HEK293T (cell line): Measurements from ENCODE around the gene IREB2.

Experiments
- CTCF ChIA-PET: fragments of 350-600 bp; formaldehyde crosslinking; extraction: SDS; loops from one replicate; lab custom pipeline; 2021; ENCODE audit warnings: antibody characterized with exemption, inconsistent platforms; lab: Yijun Ruan, JAX
- POLR2A ChIA-PET: fragments of 350-600 bp; formaldehyde crosslinking; extraction: SDS; loops from one replicate; lab custom pipeline; 2020; ENCODE audit warnings: antibody characterized with exemption, inconsistent platforms; lab: Yijun Ruan, JAX
- DNase-seq: peaks from one replicate; pipeline ENCODE4 v3.0.0; 2012; ENCODE audit warnings: mixed read lengths; ENCODE audit errors: extremely low spot score
- ARNT ChIP-seq: fragments of 450-650 bp; IDR thresholded peaks from 2 replicates; pipeline ENCODE4 v1.6.1; 2017; ENCODE audit warnings: mild to moderate bottlenecking
- BHLHE40 ChIP-seq: fragments of 450-650 bp; IDR thresholded peaks from 2 replicates; pipeline ENCODE4 v1.6.1; 2016; ENCODE audit warnings: mild to moderate bottlenecking, moderate library complexity, borderline replicate concordance
- CTBP1 ChIP-seq: fragments of 450-650 bp; IDR thresholded peaks from 2 replicates; pipeline ENCODE4 v1.6.1; 2016; ENCODE audit warnings: borderline replicate concordance
- ELF4 ChIP-seq: fragments of 450-650 bp; IDR thresholded peaks from 2 replicates; pipeline ENCODE4 v1.6.1; 2017; ENCODE audit warnings: antibody characterized with exemption
- FOXA1 ChIP-seq: fragments of 450-650 bp; IDR thresholded peaks from 2 replicates; pipeline ENCODE4 v1.6.1; 2016; ENCODE audit warnings: mild to moderate bottlenecking
- FOXK2 ChIP-seq: fragments of 450-650 bp; IDR thresholded peaks from 2 replicates; pipeline ENCODE4 v1.6.1; 2016; ENCODE audit warnings: mild to moderate bottlenecking
- FOXM1 ChIP-seq: fragments of 450-650 bp; IDR thresholded peaks from 2 replicates; pipeline ENCODE4 v1.6.1; 2017; ENCODE audit warnings: mild to moderate bottlenecking, borderline replicate concordance
- HDGF ChIP-seq: fragments of 450-650 bp; IDR thresholded peaks from 2 replicates; pipeline ENCODE4 v1.6.1; 2017; ENCODE audit warnings: antibody characterized with exemption, borderline replicate concordance
- L3MBTL2 ChIP-seq: fragments of 450-650 bp; conservative IDR thresholded peaks from 2 replicates; pipeline ENCODE4 v1.6.1; 2016; ENCODE audit warnings: mild to moderate bottlenecking
- LEF1 ChIP-seq: fragments of 450-650 bp; IDR thresholded peaks from 2 replicates; pipeline ENCODE4 v1.6.1; 2017; ENCODE audit warnings: mild to moderate bottlenecking, borderline replicate concordance
- NFRKB ChIP-seq: fragments of 450-650 bp; IDR thresholded peaks from 2 replicates; pipeline ENCODE4 v1.6.1; 2016; ENCODE audit warnings: mild to moderate bottlenecking, moderate library complexity
- PKNOX1 ChIP-seq: fragments of 450-650 bp; IDR thresholded peaks from 2 replicates; pipeline ENCODE4 v1.6.1; 2016
- SP1 ChIP-seq: fragments of 450-650 bp; IDR thresholded peaks from 2 replicates; pipeline ENCODE4 v1.6.1; 2017
- SUZ12 ChIP-seq: fragments of 450-650 bp; IDR thresholded peaks from 2 replicates; pipeline ENCODE4 v1.6.1; 2016; ENCODE audit warnings: mild to moderate bottlenecking
- TARDBP ChIP-seq: fragments of 450-650 bp; IDR thresholded peaks from 2 replicates; pipeline ENCODE4 v1.6.1; 2016
- ZNF384 ChIP-seq: fragments of 450-650 bp; IDR thresholded peaks from 2 replicates; pipeline ENCODE4 v1.6.1; 2016

Gene IREB2

DNA sequence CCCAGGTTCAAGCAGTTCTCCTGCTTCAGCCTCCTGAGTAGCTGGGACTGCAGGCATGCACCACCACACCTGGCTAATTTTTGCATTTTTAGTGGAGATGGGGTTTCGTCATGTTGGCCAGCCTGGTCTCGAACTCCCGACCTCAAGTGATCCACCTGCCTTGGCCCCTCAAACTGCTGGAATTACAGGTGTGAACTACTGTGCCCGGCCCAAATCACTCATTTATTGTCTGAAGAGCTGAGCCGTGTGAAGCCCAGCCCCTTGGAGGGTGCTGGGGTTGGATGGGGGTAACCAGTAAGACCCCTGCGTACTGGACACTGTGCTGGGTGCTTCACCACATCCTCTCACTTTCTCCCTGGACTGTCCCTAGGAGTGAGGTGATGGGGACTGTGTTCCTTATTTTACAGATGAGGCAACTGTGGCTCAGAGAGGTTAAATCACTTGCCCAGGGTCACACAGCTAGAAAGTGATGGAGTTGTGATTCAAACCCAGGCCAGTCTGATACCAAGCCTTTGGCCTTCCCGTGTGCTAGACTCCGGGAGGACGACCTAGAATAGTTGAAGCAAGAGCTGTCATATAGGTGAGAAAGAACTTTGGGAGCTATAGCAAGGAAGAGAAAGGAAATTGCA, 41.7 kb upstream of the IREB2 start:
- POLR2A ChIA-PET = interaction anchor here (1.9 to 4.0 kb wide), 2 partner anchors 11 to 41 kb away, joined by 6 to 17 read pairs; partner anchors contain the start of gene IREB2
- no peak for DNase-seq
- TF ChIP-seq TARDBP (no peak), FOXK2 (no peak), FOXM1 (no peak), SUZ12 (no peak), FOXA1 (no peak), BHLHE40 (no peak), NFRKB (no peak), LEF1 (no peak), ZNF384 (no peak), HDGF (no peak)
- CTCF ChIA-PET = interaction anchor here (0.7 to 1.4 kb wide), 3 partner anchors 15 to 26 kb away, joined by 3 to 5 read pairs (median 3); no protein-coding TSS in a partner anchor

DNA sequence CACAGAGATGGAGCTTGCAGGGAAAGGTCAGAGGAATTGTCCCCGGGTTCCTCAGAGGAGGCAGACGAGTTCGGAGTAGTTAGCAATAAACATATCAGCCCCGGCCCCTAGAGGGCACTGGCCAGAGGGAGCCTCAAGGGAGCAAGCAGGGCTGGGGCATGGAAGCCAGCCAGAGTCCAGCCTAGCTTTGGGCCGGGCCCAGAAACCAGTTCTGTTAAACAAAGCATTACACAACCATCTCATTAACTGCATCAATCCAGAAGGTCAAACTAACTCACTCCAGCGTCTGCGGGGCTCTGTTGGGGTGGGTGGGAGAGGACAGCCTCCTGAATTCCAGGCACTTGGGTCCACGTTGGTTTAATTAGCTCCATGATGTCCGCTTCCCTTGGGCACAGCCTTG, 41.0 kb upstream of the IREB2 start:
- CTCF ChIA-PET = interaction anchor here (0.7 to 1.4 kb wide), 4 partner anchors 14 to 89 kb away, joined by 3 to 5 read pairs (median 4); no protein-coding TSS in a partner anchor
- TF ChIP-seq BHLHE40 (no peak), HDGF (no peak)
- DNase-seq = peak; percentile 69
- POLR2A ChIA-PET = interaction anchor here (1.9 to 4.0 kb wide), 2 partner anchors 10 to 40 kb away, joined by 6 to 17 read pairs; partner anchors contain the start of gene IREB2

DNA sequence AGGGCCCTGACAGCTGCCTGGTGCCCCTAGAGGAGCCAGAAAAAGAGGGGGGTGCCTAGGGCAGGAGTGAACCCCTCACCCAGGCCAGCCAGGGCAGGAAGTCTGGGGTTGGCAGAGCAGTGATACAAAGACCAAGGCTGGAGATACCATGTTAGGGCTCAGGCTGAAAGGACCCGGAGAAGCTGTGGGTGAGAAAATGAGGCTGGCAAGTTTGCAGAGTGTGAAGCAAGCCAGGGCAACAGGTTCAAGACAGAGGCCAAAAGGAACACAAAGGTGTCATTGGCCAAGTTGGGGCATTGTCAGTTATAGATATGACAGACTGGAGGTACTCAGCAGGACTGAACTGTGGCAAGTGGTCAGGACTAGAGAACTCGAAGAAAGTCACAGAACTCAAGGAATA, 40.6 kb upstream of the IREB2 start:
- no peak for TF ChIP-seq NFRKB
- TF ChIP-seq SP1 = no peak
- TF ChIP-seq FOXM1 = no peak
- ChIA-PET CTCF (interaction anchor here (0.7 to 1.4 kb wide), 4 partner anchors 13 to 89 kb away, joined by 3 to 5 read pairs (median 4); no protein-coding TSS in a partner anchor), POLR2A (interaction anchor here (4.0 kb wide), 1 partner anchor 40 kb away, joined by 17 read pairs; the partner anchor contains the start of gene IREB2)
- no peak for DNase-seq

DNA sequence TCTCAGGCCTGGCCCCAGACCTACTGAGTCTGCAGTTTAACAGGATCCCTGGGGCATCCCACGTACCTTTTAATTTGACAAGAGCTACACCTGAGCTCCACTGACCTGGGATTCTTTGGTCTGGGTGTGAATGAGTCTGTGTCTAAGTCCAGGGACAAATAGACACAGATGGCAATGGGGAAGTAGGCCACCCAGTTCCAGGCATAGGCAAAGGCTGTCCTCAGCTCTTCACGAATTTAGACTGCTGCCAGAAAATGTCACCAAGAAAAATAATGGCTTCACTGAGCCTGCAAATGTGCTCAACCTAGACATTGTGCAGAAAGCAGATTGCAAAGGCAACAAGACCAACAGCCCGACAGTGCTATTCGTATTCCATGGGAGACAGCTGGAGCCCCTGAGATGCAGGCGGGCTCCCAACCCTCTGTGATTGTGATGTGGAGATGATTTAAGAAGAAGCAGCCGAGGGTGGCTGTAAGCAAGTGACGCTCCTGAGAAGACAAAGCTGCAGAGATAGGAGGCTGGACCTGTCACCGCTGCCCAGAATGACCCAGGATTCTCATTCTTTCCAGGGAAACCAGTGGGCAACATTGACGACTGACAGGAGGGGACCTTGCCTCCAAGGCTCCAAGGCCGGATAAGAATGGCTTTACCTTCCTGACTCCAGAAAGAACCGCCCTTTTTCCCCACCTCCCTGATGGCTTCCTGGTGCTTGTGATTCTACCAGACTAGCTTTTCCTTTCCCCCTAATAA, 39.8 kb upstream of the IREB2 start:
- CTCF ChIA-PET = interaction anchor here (1.0 to 1.1 kb wide), 2 partner anchors 24 to 30 kb away, joined by 3 to 4 read pairs; no protein-coding TSS in a partner anchor
- POLR2A ChIA-PET = interaction anchor here (1.5 to 4.0 kb wide), 2 partner anchors 39 to 99 kb away, joined by 5 to 17 read pairs; partner anchors contain the start of genes IREB2 and SKIC8
- no peak for TF ChIP-seq FOXK2
- no peak for TF ChIP-seq TARDBP
- no peak for TF ChIP-seq SUZ12
- no peak for TF ChIP-seq FOXM1
- no peak for TF ChIP-seq L3MBTL2
- TF ChIP-seq ZNF384 = no peak
- no peak for TF ChIP-seq SP1
- TF ChIP-seq BHLHE40 = no peak
- TF ChIP-seq ELF4 = no peak
- no peak for TF ChIP-seq LEF1
- TF ChIP-seq PKNOX1 = no peak
- no peak for TF ChIP-seq NFRKB
- no peak for TF ChIP-seq HDGF
- TF ChIP-seq FOXA1 = no peak

DNA sequence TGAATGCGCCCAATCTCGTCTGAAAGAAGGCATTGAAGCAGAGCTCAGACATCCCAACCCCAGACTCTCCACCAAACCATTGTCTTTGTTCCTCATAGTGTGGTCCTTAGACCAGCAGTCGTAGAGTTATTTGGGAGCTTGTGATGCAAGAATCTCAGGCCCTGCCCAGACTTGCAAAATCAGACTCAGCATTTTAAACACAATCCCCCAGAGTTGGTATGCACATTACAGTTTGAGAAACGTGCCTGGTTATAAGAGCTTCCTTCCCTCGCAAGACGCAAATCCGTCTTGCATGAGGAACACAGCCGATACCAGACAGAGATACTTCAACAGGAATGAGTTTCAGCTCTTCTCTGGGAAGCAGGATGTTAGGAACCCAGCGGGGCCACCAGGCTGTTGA, 38.9 kb upstream of the IREB2 start:
- DNase-seq = no peak
- TF ChIP-seq ARNT (no peak), ELF4 (no peak), FOXK2 (no peak), LEF1 (no peak), HDGF (no peak), ZNF384 (no peak), FOXA1 (no peak), L3MBTL2 (no peak), FOXM1 (no peak), SP1 (no peak), NFRKB (no peak), BHLHE40 (no peak), PKNOX1 (no peak), SUZ12 (no peak), TARDBP (no peak), CTBP1 (no peak)
- POLR2A ChIA-PET = interaction anchor here (0.9 to 1.5 kb wide), 2 partner anchors 38 to 99 kb away, joined by 3 to 5 read pairs; partner anchors contain the start of genes IREB2 and SKIC8
- CTCF ChIA-PET = interaction anchor here (0.6 to 1.1 kb wide), 5 partner anchors 17 to 161 kb away, joined by 3 to 4 read pairs (median 3); no protein-coding TSS in a partner anchor

More for the DNA sequence above, 39.8 kb upstream of the IREB2 start:
- DNase-seq = no peak

- ChIA-PET CTCF (no interaction called here), POLR2A (no interaction called here)
- TF ChIP-seq FOXK2 (no peak), LEF1 (no peak), L3MBTL2 (peak; percentile 60), NFRKB (no peak), PKNOX1 (0 out of 2 replicates have a peak, but pooled peaks have one; percentile 2), ARNT (no peak), ZNF384 (no peak), FOXA1 (no peak), SUZ12 (no peak)
- DNase-seq = no peak
These were observed 35.9 kb upstream of the IREB2 start for GRCh38 chr15:78402061-78402610.
